ENCODE results near the gene IL1RAPL2.
"Not testable (repeated sequence)": the region's sequence is repeated elsewhere in the genome, so short reads cannot be mapped to it uniquely, and the experiment has no call there.

The IL1RAPL2 gene

DNA sequence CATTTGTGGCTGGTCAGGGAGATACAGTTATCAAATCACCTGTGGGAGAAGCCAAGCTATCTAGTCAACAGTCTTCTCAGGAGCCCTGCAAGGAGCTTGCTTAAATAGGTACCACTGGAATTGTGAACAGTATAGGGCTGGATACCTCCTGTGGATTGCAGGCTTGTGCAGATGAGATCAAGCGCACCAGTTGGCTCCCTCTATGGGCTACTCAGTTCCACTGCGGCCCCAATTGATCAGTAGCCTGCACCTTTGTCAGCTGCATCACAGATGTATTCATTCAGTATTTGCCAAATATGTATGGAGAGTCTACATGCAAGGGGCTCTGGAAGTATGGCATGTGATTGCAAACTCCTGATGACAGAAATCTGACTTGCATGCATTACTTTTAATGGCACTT is 625.9 kb downstream of the IL1RAPL2 start:
- no peak for DNase-seq

- DNase-seq, result no peak
These were observed 643.4 kb downstream of the IL1RAPL2 start for GRCh38 chrX:105209406-105209805.

- no peak for DNase-seq
These were observed 644.3 kb downstream of the IL1RAPL2 start for GRCh38 chrX:105210258-105210657.

GRCh38 chrX:105211066-105211575 is 645.1 kb downstream of the IL1RAPL2 start:
- DNase-seq, result no peak

DNA sequence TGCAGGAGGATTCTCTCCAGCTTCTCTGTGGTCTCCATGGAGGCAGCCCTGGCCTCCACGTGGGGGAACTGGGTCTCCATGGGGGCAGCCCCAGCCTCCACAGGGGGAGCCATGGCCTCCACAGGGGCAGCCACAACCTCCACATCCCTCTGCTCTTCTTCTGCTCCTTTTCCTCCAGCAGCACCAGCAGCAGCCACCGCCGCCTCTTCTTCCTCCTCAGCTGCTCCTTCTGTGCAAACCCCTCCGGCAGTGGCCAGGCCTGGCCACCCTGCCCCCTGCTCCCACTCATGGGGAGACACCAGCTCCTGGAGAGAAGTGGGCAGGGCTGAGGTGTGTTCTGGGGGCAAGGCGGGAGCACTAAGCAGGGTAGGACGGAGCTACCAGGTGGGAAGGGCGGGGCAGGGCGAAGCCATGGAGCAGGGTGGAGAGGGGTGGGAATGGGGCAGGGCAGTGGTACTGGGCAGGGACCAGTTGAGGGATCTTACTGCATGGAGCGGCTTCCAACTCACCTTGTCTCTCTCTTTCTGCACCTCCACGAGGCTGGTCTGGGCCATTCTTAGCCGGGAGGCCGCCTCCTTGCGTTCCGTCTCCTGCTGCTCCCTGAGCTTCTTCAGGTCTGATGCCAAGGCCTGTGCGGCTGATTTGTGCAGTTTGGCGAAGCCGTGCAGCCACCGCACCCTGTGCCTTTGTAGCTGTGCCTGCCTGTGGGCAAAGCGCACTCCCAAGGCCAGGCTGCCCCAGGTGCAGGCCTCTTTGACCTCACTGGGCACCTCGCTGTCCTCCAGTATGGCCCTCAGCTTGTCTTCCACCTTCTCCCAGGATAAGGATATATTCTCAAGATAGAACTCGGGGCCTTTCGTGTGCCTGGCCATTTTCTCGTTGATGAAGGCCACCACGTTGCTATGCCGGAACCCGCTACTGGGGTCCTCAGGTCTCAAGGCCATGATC is 653.7 kb downstream of the IL1RAPL2 start:
- no peak for DNase-seq

- no peak for DNase-seq
These were observed 654.6 kb downstream of the IL1RAPL2 start, which contains the start of gene TEX13A for GRCh38 chrX:105220636-105221035. Gene TEX13A, minus strand, starts transcription at chrX:105220694. Its CDS starts 297 bp downstream, at chrX:105220397.

- DNase-seq, result no peak
These were observed 655.4 kb downstream of the IL1RAPL2 start for GRCh38 chrX:105221374-105221773.

GRCh38 chrX:105226499-105226898 is 660.5 kb downstream of the IL1RAPL2 start:
- no peak for DNase-seq

DNA sequence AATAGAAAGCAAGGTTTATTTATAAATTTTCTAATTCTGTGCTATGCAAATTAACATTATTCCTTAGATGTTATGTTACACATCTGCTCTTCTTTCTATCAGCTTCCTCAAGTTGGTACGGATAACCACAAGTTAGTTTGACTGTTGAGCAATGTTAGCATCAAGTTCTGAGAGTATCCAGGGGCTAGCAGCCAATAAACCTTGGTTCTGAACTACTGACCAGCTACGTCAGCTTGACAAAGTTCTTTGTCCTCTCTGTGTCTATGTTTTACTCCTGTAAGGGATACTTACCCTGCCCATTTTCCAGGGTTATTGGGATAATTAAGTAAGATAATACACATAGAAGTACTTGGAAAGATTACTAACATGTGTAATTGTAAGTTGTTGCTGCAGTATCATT is 662.6 kb downstream of the IL1RAPL2 start:
- DNase-seq, result no peak

- DNase-seq, result no peak
These were observed 663.1 kb downstream of the IL1RAPL2 start for GRCh38 chrX:105229146-105229545.

GRCh38 chrX:105237407-105237806 is 671.4 kb downstream of the IL1RAPL2 start:
- not testable (repeated sequence) for DNase-seq

GRCh38 chrX:105241056-105241455 is 675.1 kb downstream of the IL1RAPL2 start:
- no peak for DNase-seq

DNA sequence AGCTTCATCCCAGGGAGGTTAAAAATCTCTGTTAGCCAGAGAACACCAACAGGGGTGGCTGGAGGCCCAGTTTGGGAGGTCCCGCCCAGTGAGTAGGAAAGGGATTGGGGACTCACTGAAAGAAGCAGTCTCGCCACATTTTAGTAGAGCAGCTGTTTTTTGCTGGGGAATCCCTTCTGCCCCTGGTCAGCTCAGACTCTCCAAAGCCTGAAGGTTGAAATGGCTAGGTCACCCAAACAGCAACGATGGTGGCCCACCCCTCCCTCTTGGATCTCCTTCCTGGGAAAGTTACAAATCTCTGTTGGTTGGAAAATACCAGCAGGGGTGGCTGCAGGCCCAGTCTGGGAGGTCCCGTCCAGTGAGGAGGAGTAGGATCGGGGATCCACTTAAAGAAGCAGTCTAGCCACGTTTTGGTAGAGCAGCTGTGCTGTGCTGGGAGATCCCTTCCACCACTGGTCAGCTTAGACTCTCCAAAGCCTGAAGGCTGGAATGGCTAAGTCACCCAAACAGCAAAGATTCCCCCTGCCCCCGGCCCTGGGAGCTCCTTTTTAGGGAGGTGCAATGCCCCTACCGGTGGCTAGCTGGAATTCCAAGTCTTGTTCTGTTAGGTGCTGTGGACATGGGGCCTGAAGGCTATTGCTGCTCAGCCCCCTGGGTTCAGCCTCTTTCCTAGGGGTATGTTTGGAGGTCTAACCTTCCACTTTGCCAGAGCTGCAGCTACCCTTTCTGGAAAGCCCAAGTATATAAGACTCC is 694.5 kb downstream of the IL1RAPL2 start:
- no peak for DNase-seq

DNA sequence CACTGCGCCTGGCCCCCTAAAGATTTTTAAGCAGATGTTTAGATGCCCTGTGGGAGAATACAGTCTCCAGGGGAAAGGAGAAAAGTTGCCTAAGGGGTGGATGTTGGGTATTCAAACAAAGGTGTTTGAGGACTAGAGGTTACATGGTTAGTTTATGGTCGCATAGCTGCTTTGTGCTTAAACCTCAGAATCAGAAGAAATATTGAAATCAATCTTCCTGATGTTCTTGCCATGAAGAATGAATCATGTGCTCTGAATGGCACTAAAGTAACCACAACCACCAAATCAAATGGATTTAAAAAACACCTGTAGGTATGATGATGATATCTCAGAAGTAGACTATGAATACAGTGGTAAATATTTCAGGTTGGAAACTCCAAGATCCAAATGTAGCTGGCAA is 697.2 kb downstream of the IL1RAPL2 start:
- no peak for DNase-seq

DNA sequence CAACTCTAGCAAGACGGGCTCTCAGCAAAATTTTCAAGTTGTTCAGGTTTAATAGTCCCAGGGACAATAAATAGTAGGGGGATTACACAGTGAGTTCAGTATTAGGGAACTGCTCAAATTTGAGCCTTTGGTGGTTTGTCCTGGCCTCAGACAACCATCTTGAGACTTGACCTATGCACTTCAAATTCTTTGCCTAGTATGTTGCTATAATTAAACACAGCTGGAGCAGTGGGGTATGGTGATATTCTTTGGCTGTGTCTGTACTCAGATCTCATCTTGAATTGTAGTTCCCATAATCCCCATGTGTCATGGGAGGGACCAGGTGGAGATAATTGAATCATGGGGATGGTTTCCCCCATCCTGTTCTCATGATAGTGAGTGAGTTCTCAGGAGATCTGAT is 697.8 kb downstream of the IL1RAPL2 start:
- DNase-seq, result no peak

DNA sequence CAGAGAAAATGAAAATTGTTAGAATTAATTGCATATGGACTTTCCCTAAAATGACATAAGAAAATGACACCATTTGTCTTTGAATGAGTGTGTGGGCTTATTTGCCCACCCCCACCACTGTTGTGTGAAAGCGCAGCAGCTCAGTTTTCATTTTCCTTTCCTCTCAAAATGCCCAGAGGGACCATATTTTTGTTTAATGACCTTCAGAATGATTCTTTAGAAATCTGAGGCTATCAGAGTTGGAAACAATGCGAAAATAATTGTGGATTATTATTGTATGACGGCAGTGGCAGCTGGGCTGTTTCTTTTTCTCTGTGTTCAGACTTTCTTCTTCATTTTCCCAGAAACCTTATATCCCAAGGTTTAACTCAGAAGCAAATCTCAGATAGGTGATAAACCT is 699.1 kb downstream of the IL1RAPL2 start:
- DNase-seq, result no peak

DNA sequence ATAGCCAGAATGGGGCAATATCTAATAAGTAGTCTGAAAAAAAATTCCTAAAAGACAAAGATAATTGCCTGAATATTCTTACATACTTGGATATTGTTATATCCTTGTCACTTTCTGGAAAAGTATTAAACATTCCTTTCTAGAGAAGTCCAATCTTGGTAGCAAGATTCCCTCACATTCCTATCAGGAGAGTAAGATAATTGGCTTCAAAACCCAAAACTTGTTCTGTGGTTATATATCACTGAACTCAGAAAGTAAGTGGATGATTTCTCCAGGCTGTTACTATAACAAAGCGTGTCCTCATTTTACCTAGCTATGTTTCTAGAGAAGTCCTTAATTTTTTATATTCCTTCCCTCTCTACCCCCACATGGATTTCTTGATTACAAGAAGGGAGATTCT is 700.5 kb downstream of the IL1RAPL2 start:
- no peak for DNase-seq

- DNase-seq, result no peak
These were observed 701.2 kb downstream of the IL1RAPL2 start for GRCh38 chrX:105267167-105267566.

DNA sequence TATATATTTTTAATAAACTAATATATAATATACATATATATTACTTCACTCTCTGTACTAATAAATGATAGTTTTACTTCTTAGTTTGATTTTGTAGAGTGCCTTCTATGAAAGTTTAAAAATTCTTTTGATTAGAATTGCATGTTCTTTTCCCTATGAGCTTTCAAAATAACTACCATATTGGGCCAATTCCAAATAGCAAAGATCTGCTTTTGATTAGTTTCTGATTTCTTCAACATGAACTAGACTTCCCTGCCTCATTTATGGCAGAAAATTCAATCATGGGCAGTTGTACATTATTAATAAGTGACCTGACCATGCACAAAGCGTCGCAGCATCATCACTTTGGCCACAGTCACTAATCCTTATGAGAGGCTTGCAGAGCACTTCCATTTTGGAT is 703.4 kb downstream of the IL1RAPL2 start:
- no peak for DNase-seq

DNA sequence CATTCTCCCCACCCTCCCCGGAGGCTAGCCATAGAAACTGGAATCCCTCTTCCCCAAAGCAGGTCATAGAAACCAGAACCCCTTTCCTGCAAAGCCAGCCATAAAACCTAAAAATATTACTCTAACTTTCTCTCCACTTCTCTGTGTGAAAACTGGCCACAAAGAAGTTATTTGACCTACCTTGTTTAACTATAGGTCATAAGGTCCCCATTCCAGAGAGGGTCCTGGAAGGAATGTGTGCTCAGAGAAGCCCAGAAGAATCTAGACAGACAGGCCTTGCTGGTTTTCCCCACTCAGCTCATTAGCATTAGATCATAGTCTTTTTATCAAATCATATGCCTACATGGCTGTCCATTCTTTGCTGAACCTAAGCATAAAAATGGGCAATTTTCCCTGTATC is 707.3 kb downstream of the IL1RAPL2 start:
- no peak for DNase-seq

- DNase-seq, result no peak
These were observed 708.1 kb downstream of the IL1RAPL2 start for GRCh38 chrX:105274091-105274490.

- DNase-seq, result no peak
These were observed 711.1 kb downstream of the IL1RAPL2 start for GRCh38 chrX:105277132-105277531.

DNA sequence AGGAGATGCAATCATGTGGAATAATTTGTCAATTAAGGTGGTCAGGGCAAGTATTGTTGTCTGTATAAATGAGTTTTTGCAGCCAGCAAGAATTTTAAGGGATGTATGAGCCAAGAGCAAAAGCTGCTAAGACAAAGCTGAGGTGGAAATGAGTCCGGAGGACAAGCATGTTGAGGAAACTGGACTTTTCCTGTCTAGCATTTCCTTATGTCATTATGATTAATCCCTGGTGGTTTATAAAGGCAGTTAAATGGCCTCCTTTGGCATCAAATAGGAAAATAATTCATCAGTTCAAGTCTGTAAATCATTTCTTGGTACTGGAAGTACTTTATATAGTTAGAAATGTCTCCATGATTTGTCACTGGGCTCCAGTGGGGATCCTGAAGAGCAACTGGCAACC is 716.1 kb downstream of the IL1RAPL2 start:
- DNase-seq, result no peak

DNA sequence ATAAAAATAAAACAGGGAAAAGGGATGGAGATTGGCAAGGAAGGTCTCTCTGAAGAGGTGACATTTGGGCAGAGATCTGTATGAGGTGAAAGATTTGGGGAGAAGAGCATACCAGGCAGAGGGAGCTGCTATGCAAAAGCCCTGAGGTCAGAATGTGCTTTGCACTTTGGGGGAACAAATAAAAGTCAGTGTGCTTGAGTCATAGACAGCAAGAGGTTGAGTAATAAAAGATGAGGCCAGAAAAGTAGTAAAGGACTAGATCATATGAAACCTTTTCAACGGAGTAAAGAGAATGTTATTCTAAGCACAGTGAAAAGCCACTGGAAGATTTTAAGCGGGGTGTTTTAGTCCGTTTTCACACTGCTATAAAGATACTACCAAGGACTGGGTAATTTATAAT is 731.0 kb downstream of the IL1RAPL2 start:
- DNase-seq, result no peak

Measured in CD4-positive, alpha-beta T cell treated with Interleukin-4 for 4 hours (primary cell).